ENCODE results near the gene SAMHD1. TPM values are rescaled to one million over a fixed set of nuclear protein-coding genes. Genes with fewer than 3 reads are reported as not detected.
"Not testable (repeated sequence)": the region's sequence is repeated elsewhere in the genome, so short reads cannot be mapped to it uniquely, and the experiment has no call there.

The SAMHD1 gene
- total RNA-seq, 2 experiments from 2014 or later, result 167 to 213 TPM

DNA sequence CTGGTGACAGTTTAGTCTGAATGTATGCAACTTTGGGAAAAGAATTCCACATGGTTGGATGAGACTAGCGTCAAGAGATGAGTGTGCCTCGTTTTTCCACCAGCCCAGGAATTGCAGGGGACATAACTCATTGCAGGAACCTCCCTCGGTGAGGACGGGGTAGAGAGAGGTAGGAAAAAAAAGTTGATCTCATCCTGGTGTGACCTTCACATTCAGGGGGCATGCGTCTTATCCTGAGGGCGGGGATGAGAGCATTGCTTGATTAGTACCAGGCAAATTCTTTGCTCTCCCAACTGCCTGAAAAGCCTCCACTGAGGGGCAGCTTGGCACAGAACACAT, 63.8 kb downstream of the SAMHD1 start:
- peak overlapping the region; percentile 6 for H3K27ac Mint-ChIP-seq
- CTCF ChIA-PET, result interaction anchor here (0.6 to 2.8 kb wide), 8 partner anchors 24 to 244 kb away, joined by 3 to 10 read pairs (median 4); a partner anchor contains a TSS

DNA sequence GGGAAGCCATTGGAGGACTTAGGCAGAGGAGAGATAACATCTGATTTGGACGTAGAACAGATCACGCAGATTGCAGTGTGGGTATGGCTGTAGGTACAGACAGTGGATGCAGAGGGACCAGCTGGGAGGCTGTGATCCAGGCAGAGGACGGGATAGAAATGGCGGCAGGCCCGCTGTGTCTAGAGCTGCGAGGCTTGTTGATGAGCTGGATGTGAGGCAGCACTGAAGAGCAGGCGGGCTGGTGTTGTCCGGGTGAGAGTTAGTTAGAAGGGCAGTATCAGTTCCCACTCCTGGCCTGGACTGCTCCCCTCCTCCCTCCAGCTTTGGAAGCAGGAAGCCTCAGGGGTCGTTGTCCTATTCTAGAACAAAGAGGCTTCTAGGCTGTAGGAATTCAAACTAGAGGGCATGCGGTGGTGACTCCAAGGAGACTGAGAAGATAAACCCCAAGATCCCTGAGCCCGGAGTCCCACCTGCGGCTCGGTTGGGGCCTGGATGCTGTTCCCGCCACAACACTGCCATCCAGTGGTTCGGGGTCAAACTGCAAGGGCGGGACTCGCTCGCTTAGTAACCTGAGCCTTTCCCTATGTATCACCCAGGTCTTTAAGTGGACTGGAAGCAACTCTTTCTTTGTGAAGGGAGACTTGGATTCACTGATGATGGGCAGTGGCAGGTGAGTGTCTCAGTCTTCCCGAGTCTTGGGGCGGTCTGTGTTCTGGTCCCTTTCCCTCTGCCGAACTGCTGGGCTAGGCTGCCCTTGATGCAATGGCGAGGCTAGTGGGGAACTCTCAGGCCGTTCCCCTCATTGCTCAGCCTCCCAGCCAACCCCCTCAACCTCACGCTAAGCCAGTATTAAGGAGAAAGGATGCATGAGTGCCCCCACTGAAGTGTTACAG, 64.4 kb downstream of the SAMHD1 start:
- Mint-ChIP-seq H3K27me3 (no peaks in the 10 kb centered on the region), H3K27ac (no peak overlapping the region), H3K4me1 (peaks cover 11% of the 10 kb centered on the region), H3K9me3 (ENCODE audit: low read depth) (no peaks in the 10 kb centered on the region), H3K4me3 (no peak overlapping the region), H3K36me3 (peaks cover 21% of the 10 kb centered on the region)
- CTCF ChIA-PET, result interaction anchor here (0.6 to 2.8 kb wide), 16 partner anchors 11 to 243 kb away, joined by 3 to 10 read pairs (median 4); partner anchors contain the start of genes DSN1 and TLDC2
- ATAC-seq (peak; percentile 90), DNase-seq (peak; percentile 85)

More for the DNA sequence above, 63.8 kb downstream of the SAMHD1 start:
- Mint-ChIP-seq H3K9me3 (ENCODE audit: low read depth) (no peaks in the 10 kb centered on the region), H3K27me3 (no peaks in the 10 kb centered on the region), H3K4me3 (no peak overlapping the region), H3K36me3 (peaks cover 25% of the 10 kb centered on the region), H3K4me1 (peaks cover 11% of the 10 kb centered on the region)
- ATAC-seq (no peak), DNase-seq (no peak)

DNA sequence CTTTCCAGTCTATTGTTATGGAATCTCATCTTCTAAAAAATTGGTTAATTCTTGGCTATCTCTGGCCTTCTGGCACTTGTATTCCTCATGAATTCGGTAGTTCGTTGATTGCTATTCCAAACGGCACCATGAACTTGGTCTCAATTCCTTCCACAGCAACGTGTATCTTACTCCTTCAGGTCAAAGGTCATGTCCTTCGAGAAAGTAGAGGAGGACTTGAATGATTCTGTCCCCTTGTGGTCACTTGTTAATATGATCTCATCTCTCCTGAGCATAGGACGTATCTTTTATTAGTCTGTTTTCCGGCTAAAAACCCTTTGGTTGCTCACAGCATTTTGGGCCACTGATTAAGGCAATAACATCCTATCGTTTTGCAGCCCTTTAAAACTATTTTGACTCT, 66.2 kb downstream of the SAMHD1 start:
- Mint-ChIP-seq H3K4me3 (no peak overlapping the region), H3K27ac (no peak overlapping the region), H3K9me3 (ENCODE audit: low read depth) (no peaks in the 10 kb centered on the region), H3K4me1 (peaks cover 16% of the 10 kb centered on the region), H3K27me3 (no peaks in the 10 kb centered on the region), H3K36me3 (peaks cover 11% of the 10 kb centered on the region)
- ATAC-seq, result no peak
- no peak for DNase-seq
- CTCF ChIA-PET, result interaction anchor here (1.5 to 2.8 kb wide), 2 partner anchors 15 to 77 kb away, joined by 3 to 10 read pairs; no protein-coding TSS in a partner anchor

DNA sequence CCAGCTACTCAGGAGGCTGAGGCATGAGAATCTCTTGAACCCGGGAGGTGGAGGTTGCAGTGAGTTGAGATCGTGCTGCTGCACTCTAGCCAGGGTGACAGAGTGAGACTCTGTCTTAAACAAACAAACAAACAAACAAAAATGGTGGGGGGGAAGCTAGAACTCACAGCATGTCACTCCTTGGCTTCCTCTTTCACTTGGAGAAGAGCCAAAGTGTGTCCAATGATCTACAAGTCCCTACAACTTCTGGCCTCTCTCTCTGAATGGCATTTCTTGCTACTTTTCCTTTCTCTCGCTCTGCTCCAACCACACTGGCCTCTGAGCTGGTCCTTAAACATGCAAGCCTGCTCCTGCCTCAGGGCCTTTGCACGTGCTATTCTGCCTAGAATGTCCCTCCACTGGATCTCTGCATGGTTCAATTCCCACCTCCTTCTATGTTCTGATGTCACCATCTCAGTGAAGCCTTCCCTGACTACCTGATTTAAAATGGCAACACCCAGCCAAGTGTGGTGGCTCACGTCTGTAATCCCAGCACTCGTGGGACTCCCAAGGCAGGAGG, 67.5 kb downstream of the SAMHD1 start:
- Mint-ChIP-seq H3K4me3 (no peak overlapping the region), H3K4me1 (peaks cover 16% of the 10 kb centered on the region), H3K9me3 (ENCODE audit: low read depth) (no peaks in the 10 kb centered on the region), H3K27me3 (no peaks in the 10 kb centered on the region), H3K36me3 (peaks cover 2% of the 10 kb centered on the region), H3K27ac (peak overlapping the region; percentile 29)
- CTCF ChIA-PET, result interaction anchor here (1.0 to 1.9 kb wide), 5 partner anchors 13 to 116 kb away, joined by 3 to 7 read pairs (median 3); a partner anchor contains a TSS
- DNase-seq (no peak), ATAC-seq (no peak)

DNA sequence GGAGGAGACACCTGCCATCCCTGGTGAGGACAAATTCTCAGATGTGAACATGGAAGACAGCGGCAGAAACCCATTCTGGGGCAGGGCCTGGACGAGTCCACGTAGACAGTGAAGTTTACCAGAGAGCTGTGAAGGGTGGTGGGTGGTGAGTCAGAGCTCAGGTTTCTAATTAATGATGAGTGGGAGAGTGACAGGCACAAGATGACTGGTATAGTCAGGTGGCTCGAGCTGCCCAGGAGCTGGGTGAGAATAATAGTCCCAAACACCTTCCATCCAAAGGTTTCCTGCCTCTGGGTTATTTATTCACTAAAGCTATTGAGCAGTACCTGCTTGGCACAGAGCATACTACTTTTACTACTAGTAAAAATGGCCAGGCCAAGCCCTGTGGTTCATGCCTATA, 69.6 kb downstream of the SAMHD1 start:
- H3K27me3 Mint-ChIP-seq, result no peaks in the 10 kb centered on the region
- H3K27ac Mint-ChIP-seq, result peak overlapping the region; percentile 56
- DNase-seq, result no peak
- peak; percentile 67 for ATAC-seq
- peaks cover 9% of the 10 kb centered on the region for H3K4me1 Mint-ChIP-seq
- no peaks in the 10 kb centered on the region for H3K9me3 Mint-ChIP-seq (ENCODE audit: low read depth)
- CTCF ChIA-PET, result interaction anchor here (1.1 to 1.9 kb wide), 5 partner anchors 18 to 128 kb away, joined by 4 to 7 read pairs (median 4); no protein-coding TSS in a partner anchor
- H3K36me3 Mint-ChIP-seq, result peaks cover 2% of the 10 kb centered on the region
- no peak overlapping the region for H3K4me3 Mint-ChIP-seq

DNA sequence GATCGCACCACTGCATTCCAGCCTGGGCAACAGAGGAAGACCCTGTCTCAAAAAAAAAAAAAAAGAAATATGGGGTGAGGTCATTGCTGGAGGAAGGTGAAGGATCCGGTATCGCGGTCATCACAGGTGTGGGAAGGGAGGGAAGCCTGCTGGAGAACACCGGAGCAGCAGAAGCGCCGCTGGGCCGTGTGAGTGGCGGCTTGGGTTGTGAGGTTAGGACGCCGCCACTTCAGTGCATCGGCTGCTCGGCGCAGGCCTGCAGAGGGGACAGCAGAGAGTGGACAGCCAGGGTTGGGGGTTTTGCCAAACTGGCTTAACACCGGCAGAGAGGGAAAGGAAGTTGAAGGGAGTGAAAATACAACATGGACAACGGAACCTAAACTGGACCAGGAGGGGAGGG, 70.2 kb downstream of the SAMHD1 start:
- H3K27ac Mint-ChIP-seq, result no peak overlapping the region
- no peak overlapping the region for H3K4me3 Mint-ChIP-seq
- peaks cover 5% of the 10 kb centered on the region for H3K4me1 Mint-ChIP-seq
- no peaks in the 10 kb centered on the region for H3K27me3 Mint-ChIP-seq
- H3K9me3 Mint-ChIP-seq (ENCODE audit: low read depth), result no peaks in the 10 kb centered on the region
- no peak for ATAC-seq
- DNase-seq, result no peak
- no peaks in the 10 kb centered on the region for H3K36me3 Mint-ChIP-seq
- CTCF ChIA-PET, result interaction anchor here (0.7 to 1.2 kb wide), 2 partner anchors 106 to 1368 kb away, joined by 4 to 6 read pairs; no protein-coding TSS in a partner anchor

DNA sequence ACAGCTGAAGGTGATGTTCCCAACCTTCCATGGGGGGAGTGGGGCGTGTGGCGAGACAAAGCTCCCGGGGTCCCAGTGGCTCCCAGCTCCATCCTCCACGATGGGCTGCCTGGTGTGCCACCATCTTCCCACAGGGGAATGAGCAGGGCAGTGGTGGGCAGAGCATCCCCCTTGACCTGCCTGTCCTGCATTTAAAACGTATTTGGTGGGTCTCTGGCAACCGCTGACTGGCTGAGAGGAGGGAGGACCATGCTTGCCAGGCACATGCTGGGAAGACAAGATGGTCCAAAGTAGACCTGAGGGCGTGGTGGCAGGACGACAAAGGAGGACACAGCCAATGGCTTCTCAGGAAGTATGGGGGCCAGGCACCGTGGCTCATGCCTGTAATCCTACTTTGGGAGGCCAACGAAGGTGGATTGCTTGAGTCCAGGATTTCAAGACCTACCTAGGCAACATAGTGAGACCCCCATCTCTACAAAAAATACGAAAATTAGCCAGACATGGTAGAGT, 70.7 kb downstream of the SAMHD1 start:
- Mint-ChIP-seq H3K27ac (no peak overlapping the region), H3K9me3 (ENCODE audit: low read depth) (no peaks in the 10 kb centered on the region), H3K4me3 (no peak overlapping the region), H3K36me3 (no peaks in the 10 kb centered on the region), H3K4me1 (peaks cover 5% of the 10 kb centered on the region), H3K27me3 (no peaks in the 10 kb centered on the region)
- ATAC-seq, result no peak
- CTCF ChIA-PET, result interaction anchor here (0.7 kb wide), 1 partner anchor 1368 kb away, joined by 6 read pairs; no protein-coding TSS in a partner anchor
- no peak for DNase-seq

DNA sequence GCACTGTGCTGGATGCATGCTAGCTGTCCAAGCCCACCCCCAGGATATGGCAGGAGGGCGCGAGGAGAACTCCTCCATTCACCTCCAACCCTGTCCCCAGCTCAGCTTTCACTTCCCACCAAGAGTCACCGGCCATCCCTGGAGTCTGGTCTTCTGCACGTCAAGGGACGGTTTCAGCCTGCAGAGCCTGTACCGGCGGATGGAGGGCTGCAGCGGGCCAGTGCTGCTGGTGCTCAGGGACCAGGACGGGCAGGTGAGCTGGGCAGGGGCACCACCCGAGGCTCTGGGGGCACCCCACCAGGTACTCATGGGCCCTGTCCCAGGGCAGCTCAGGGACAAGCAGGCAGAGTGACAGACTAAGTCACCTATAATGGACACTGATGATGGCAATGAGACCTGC, 72.6 kb downstream of the SAMHD1 start:
- H3K27ac Mint-ChIP-seq, result no peak overlapping the region

DNA sequence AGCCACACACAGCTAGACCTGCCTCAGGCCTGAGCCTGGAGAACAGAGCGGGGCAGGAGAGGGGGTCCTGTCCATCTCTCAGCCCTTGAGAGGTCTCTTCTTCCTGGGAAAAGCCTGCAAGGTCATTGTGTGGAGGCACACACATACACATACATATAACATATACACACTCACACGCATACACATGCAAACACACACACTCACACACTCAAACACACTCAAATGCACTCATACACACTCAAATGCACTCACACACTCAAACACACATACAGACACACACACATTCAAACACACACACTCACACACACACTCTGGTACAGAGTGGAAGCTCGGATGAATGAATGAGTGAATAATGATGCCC, 75.1 kb downstream of the SAMHD1 start:
- Mint-ChIP-seq H3K27me3 (no peaks in the 10 kb centered on the region), H3K27ac (no peak overlapping the region), H3K4me1 (peaks cover 2% of the 10 kb centered on the region), H3K9me3 (ENCODE audit: low read depth) (no peaks in the 10 kb centered on the region), H3K36me3 (no peaks in the 10 kb centered on the region), H3K4me3 (no peak overlapping the region)
- ATAC-seq (no peak), DNase-seq (no peak)
- CTCF ChIA-PET, result interaction anchor here (1.1 to 1.9 kb wide), 2 partner anchors 10 to 68 kb away, joined by 3 to 5 read pairs; no protein-coding TSS in a partner anchor

More for the DNA sequence above, 72.6 kb downstream of the SAMHD1 start:
- Mint-ChIP-seq H3K4me3 (no peak overlapping the region), H3K9me3 (ENCODE audit: low read depth) (no peaks in the 10 kb centered on the region), H3K4me1 (peaks cover 5% of the 10 kb centered on the region), H3K27me3 (no peaks in the 10 kb centered on the region), H3K36me3 (no peaks in the 10 kb centered on the region)
- CTCF ChIA-PET, result no interaction called here
- no peak for DNase-seq
- no peak for ATAC-seq

DNA sequence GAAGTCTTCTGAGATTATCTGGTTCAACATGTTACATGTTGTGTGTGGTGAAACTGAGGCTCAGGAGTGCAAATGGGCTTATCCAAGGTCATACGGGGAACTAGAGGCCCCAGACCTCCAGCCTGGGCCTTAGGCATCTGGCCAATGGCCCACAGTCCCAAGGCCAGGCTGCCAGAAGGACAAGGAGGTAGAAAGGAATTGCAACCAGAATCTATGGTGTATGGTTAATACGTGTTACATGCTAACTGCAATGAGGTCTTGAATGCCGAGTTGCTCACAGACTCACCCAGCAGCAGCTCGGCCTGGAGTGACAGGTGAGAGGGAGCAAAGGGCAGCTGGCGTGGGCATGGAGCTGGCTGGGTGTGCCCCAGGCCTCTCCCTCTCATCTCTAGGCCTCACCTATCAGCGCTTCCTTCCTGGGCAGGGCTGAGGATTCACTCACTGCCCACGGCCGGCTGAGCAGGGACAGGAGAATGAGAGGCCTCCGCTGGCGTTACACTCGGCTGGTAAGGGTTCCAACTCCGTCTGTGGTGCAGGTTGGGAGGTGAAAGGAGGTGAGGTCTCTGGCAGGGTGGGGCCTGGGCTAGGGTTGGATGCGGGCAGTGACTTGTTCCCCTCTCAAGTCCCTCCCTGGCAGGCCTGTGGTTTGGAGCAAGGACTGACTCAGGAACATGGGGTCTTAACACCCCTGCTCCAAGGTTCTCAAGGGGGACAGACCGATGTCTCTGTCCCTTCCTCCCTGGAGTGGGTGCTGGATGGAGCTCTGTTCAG, 75.6 kb downstream of the SAMHD1 start, which contains the start of gene TLDC2:
Gene TLDC2 (plus strand): TSS at position 437 of the 771 bp plus-strand sequence. CDS start 37 bp downstream, at position 474.
- Mint-ChIP-seq H3K27me3 (no peaks in the 10 kb centered on the region), H3K4me3 (no peak within 1 kb of the TSS), H3K9me3 (ENCODE audit: low read depth) (no peaks in the 10 kb centered on the region), H3K4me1 (peaks cover 2% of the 10 kb centered on the region), H3K27ac (no peak within 1 kb of the TSS), H3K36me3 (no peaks in the 10 kb centered on the region)
- CTCF ChIA-PET, result interaction anchor here (1.1 kb wide), 1 partner anchor 11 kb away, joined by 3 read pairs; no protein-coding TSS in a partner anchor
- ATAC-seq (no peak), DNase-seq (no peak)

DNA sequence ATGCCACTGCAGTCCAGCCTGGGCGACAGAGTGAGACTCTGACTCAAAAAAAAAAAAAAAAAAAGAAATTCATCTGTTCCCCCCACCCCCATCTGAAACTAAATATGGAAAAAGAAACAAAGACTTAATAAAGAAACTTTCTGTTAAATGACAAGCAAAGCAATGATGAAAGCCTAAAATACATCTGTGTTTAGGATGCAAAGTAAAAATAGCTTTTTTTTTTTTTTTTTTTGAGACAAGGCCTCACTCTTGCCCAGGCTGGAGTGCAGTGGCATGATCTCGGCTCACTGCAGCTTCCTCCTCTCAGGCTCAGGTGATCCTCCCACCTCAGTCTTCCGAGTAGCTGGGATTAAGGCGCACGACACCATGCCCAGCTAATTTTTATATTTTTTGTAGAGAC, 76.4 kb downstream of the SAMHD1 start:
- H3K4me1 Mint-ChIP-seq; H3K27me3 Mint-ChIP-seq; H3K9me3 Mint-ChIP-seq (ENCODE audit: low read depth); H3K36me3 Mint-ChIP-seq; H3K4me3 Mint-ChIP-seq; ATAC-seq; H3K27ac Mint-ChIP-seq; DNase-seq: not testable (repeated sequence)
- CTCF ChIA-PET, result interaction anchor here (1.4 kb wide), 1 partner anchor 12 kb away, joined by 3 read pairs; no protein-coding TSS in a partner anchor

DNA sequence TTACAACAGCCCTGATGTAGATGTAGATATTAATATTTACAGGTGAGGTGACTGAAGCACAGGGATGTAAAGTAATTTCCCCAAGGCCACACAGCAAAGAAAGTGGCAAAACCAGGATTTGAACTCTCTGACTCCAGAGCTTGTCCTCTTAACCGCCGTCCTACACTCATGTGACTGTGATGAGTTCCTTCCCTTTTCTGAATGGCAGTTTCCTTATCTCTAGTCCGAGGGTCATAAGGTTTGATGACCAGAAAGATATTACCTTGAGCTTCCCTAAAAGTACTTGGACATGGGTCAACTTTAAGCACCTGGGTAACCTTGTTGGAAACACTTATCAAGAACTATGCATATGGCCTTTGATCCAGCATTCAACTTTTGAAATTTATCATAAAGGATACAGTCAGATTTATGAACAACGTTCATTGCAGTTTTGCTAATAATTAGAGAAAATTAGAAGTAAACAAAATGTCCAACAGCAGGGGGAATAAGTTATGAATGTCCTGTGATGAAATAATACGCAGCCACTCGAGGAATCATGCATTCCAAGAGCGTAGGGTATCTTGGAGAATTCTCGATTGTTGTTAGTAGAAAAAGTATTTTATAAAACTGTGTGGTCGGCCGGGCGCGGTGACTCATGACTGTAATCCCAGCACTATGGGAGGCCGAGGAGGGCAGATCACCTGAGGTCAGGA, 77.9 kb downstream of the SAMHD1 start:
- peaks cover 2% of the 10 kb centered on the region for H3K4me1 Mint-ChIP-seq
- H3K9me3 Mint-ChIP-seq (ENCODE audit: low read depth), result no peaks in the 10 kb centered on the region
- H3K36me3 Mint-ChIP-seq, result no peaks in the 10 kb centered on the region
- H3K27me3 Mint-ChIP-seq, result no peaks in the 10 kb centered on the region
- CTCF ChIA-PET, result interaction anchor here (1.4 to 2.8 kb wide), 3 partner anchors 10 to 65 kb away, joined by 3 to 15 read pairs (median 10); a partner anchor contains a TSS
- DNase-seq (no peak), ATAC-seq (no peak)
- no peak overlapping the region for H3K27ac Mint-ChIP-seq
- no peak overlapping the region for H3K4me3 Mint-ChIP-seq
